ENCODE measurements around the gene TNRC6C. TPM values are rescaled to one million over a fixed set of nuclear protein-coding genes. Genes with fewer than 3 reads are reported as not detected.

The TNRC6C gene
- total and polyA plus RNA-seq, 2 experiments from 2014 or later = 10.1 to 16.6 TPM

- H3K27me3 ChIP-seq (ENCODE audit: insufficient read depth) = no peaks in the 10 kb centered on the region
- H3K27me3 Mint-ChIP-seq (ENCODE audit: insufficient read depth, low read depth, poor library complexity) = peaks cover 2% of the 10 kb centered on the region
- no peak overlapping the region for H2AFZ ChIP-seq
- H3K4me2 ChIP-seq = no peak overlapping the region
- no peaks in the 10 kb centered on the region for H3F3A ChIP-seq (replicated peaks; ENCODE audit: low read depth)
- H4K20me1 ChIP-seq (replicated peaks; ENCODE audit: insufficient read depth) = no peaks in the 10 kb centered on the region
- H3K27ac ChIP-seq (ENCODE audit: low read depth) = no peak overlapping the region
- no peaks in the 10 kb centered on the region for H3K4me1 ChIP-seq (ENCODE audit: insufficient read depth)
- H3K36me3 Mint-ChIP-seq (ENCODE audit: low read depth) = no peaks in the 10 kb centered on the region
- H3K27ac Mint-ChIP-seq = no peak overlapping the region
- peaks cover 5% of the 10 kb centered on the region; the same call in 1 of the 3 replicates for H3K4me1 Mint-ChIP-seq
- no peak overlapping the region for H3K4me3 Mint-ChIP-seq
- H3K9me2 ChIP-seq (ENCODE audit: insufficient read depth) = no peaks in the 10 kb centered on the region
- no peaks in the 10 kb centered on the region; the same call in 2 of the 3 replicates for H3K9me3 Mint-ChIP-seq
- no peak for TF ChIP-seq NANOG (IDR thresholded peaks at IDR 0.05; ENCODE audit: borderline replicate concordance)
- no peak for TF ChIP-seq JUNB (IDR thresholded peaks at IDR 0.05; ENCODE audit: unreplicated experiment)
- TF ChIP-seq ZNF462 (CRISPR knock-in tag; IDR thresholded peaks at IDR 0.05) = no peak
- TF ChIP-seq REST (IDR thresholded peaks at IDR 0.05; ENCODE audit: unreplicated experiment) = no peak
- no peak for TF ChIP-seq EZH2 (IDR thresholded peaks at IDR 0.05; ENCODE audit: low read depth, unreplicated experiment)
- TF ChIP-seq EZH2phosphoT487 (IDR thresholded peaks at IDR 0.05; ENCODE audit: unreplicated experiment) = no peak
- no peak for TF ChIP-seq ZNF114 (CRISPR knock-in tag; IDR thresholded peaks at IDR 0.05)
- TF ChIP-seq CREB1 (CRISPR knock-in tag; IDR thresholded peaks at IDR 0.05; ENCODE audit: low read depth) = no peak
- TF ChIP-seq ZNF331 (CRISPR knock-in tag; IDR thresholded peaks at IDR 0.05; ENCODE audit: low read depth) = no peak
- TF ChIP-seq STAT1 (IDR thresholded peaks at IDR 0.05; ENCODE audit: unreplicated experiment) = no peak
- no peak for TF ChIP-seq ETS1 (IDR thresholded peaks at IDR 0.05)
- no peak for TF ChIP-seq POLR2AphosphoS5 (IDR thresholded peaks at IDR 0.05; ENCODE audit: low read depth)
- TF ChIP-seq, protein P1, sequence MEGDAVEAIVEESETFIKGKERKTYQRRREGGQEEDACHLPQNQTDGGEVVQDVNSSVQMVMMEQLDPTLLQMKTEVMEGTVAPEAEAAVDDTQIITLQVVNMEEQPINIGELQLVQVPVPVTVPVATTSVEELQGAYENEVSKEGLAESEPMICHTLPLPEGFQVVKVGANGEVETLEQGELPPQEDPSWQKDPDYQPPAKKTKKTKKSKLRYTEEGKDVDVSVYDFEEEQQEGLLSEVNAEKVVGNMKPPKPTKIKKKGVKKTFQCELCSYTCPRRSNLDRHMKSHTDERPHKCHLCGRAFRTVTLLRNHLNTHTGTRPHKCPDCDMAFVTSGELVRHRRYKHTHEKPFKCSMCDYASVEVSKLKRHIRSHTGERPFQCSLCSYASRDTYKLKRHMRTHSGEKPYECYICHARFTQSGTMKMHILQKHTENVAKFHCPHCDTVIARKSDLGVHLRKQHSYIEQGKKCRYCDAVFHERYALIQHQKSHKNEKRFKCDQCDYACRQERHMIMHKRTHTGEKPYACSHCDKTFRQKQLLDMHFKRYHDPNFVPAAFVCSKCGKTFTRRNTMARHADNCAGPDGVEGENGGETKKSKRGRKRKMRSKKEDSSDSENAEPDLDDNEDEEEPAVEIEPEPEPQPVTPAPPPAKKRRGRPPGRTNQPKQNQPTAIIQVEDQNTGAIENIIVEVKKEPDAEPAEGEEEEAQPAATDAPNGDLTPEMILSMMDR (conservative IDR thresholded peaks at IDR 0.05; ENCODE audit: low read depth in 2 of 2) = no peak
- DNase-seq (ENCODE audit: low spot score) (no peak), ATAC-seq (no peak)
- H3K36me3 ChIP-seq (ENCODE audit: insufficient read depth) = no peaks in the 10 kb centered on the region
- no peak overlapping the region for H3K4me3 ChIP-seq
- no peaks in the 10 kb centered on the region for H3K79me2 ChIP-seq (replicated peaks; ENCODE audit: insufficient read depth)
Measured at GRCh38 chr17:78146881-78147280, 188.4 kb downstream of the TNRC6C start.

Measured in GM23338 (cell line).